Epithelial cell of esophagus (primary cell): Measurements from ENCODE around the gene YDJC.
A peak's percentile ranks its signal among the peaks of the same experiment; 100 is the strongest.

Source experiments
- DNase-seq: peaks from one replicate; pipeline ENCODE4 v3.0.0; 2010; ENCODE audit warnings: low read depth
- H3K4me3 ChIP-seq: 2 replicates; pipeline ENCODE4 v1.5.1; 2011; ENCODE audit warnings: mild to moderate bottlenecking, low read length, control low read depth
- TF ChIP-seq, protein P1 (sequence below): IDR thresholded peaks from 2 replicates; pipeline ENCODE4 v1.5.1; 2011; ENCODE audit warnings: low read depth, mild to moderate bottlenecking, low read length, control low read depth, inconsistent platforms; ENCODE audit not compliant: insufficient read depth; ENCODE audit errors: missing control alignments

The YDJC gene

GRCh38 chr22:21672107-21672629 lies 42.3 kb upstream of the YDJC start:
- TF ChIP-seq, protein P1, sequence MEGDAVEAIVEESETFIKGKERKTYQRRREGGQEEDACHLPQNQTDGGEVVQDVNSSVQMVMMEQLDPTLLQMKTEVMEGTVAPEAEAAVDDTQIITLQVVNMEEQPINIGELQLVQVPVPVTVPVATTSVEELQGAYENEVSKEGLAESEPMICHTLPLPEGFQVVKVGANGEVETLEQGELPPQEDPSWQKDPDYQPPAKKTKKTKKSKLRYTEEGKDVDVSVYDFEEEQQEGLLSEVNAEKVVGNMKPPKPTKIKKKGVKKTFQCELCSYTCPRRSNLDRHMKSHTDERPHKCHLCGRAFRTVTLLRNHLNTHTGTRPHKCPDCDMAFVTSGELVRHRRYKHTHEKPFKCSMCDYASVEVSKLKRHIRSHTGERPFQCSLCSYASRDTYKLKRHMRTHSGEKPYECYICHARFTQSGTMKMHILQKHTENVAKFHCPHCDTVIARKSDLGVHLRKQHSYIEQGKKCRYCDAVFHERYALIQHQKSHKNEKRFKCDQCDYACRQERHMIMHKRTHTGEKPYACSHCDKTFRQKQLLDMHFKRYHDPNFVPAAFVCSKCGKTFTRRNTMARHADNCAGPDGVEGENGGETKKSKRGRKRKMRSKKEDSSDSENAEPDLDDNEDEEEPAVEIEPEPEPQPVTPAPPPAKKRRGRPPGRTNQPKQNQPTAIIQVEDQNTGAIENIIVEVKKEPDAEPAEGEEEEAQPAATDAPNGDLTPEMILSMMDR = no peak
- DNase-seq = no peak
- no peak overlapping the region for H3K4me3 ChIP-seq

DNA sequence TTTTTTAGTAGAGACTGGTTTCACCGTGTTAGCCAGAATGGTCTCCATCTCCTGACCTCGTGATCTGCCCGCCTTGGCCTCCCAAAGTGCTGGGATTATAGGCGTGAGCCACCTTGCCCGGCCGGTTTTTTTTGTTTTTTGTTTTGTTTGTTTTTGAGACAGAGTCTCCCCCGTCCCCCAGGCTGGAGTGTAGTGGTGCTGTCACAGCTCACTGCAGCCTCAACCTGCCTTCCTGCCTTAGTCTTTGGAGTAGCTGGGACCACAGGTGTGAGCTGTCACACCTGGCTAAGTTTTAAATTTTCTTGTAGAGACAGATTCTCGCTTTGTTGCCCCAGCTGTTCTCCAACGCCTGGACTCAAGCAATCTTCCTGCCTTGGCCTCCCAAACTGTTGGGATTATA lies 39.2 kb upstream of the YDJC start:
- TF ChIP-seq, protein P1 = no peak
- DNase-seq = peak; percentile 53
- H3K4me3 ChIP-seq = no peak overlapping the region

GRCh38 chr22:21666786-21667185 lies 37.0 kb upstream of the YDJC start:
- TF ChIP-seq, protein P1 = no peak
- no peak for DNase-seq
- peak overlapping the region; percentile 89 for H3K4me3 ChIP-seq

GRCh38 chr22:21665047-21665851 lies 35.4 kb upstream of the YDJC start:
- H3K4me3 ChIP-seq = peak overlapping the region; percentile 89
- DNase-seq = no peak
- TF ChIP-seq, protein P1 = no peak

GRCh38 chr22:21663738-21664137 lies 33.9 kb upstream of the YDJC start:
- TF ChIP-seq, protein P1 = no peak

DNA sequence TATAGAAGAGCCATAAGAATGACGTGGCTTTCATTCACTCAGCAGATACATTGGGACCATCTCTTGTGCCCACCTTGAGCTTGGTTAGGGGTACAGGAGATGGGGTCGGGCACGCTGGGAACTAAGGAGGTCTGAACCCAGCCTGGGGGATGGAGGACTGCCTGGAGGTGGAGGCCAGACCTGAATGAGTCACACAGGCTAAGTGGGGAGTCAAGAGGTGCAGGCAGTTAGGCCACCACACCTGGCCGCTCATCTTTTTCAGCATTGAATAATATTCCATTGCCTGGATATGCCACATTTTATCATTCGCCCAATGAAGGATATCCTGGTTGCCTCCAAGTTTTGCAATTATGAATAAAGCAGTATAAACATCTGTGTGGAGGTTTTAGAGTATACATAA lies 32.2 kb upstream of the YDJC start:
- TF ChIP-seq, protein P1 = no peak
- no peak for DNase-seq

More at GRCh38 chr22:21663738-21664137, 33.9 kb upstream of the YDJC start:
- no peak for DNase-seq
- no peak overlapping the region for H3K4me3 ChIP-seq

More for the DNA sequence above, 32.2 kb upstream of the YDJC start:
- no peak overlapping the region for H3K4me3 ChIP-seq
